Measurements from ENCODE around the gene ACBD6.
"Not testable (repeated sequence)": the region's sequence is repeated elsewhere in the genome, so short reads cannot be mapped to it uniquely, and the experiment has no call there.

ACBD6 gene

GRCh38 chr1:180488661-180489060, 13.7 kb downstream of the ACBD6 start:
- DNase-seq, result no peak

DNA sequence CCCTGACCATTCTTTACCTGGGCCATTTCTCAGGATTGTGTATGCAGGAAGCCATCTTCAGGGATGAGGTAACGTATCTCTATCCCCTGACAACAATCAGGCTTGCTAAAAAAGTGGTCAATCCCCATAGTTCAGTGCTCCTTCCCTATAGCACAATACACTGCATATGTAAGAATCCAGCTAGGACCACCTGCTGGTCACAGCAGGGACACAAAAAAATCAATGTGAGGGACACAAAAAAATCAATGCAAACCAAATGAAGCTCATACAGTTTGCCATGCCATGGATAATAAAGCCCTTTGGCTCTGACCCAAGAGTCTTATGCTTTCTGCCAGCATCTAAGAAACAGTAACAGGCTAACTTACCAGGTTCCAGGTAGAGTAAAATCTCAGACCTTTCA, 16.3 kb downstream of the ACBD6 start:
- no peak for DNase-seq

- no peak for DNase-seq
These were observed 17.9 kb downstream of the ACBD6 start for GRCh38 chr1:180484490-180484889.

DNA sequence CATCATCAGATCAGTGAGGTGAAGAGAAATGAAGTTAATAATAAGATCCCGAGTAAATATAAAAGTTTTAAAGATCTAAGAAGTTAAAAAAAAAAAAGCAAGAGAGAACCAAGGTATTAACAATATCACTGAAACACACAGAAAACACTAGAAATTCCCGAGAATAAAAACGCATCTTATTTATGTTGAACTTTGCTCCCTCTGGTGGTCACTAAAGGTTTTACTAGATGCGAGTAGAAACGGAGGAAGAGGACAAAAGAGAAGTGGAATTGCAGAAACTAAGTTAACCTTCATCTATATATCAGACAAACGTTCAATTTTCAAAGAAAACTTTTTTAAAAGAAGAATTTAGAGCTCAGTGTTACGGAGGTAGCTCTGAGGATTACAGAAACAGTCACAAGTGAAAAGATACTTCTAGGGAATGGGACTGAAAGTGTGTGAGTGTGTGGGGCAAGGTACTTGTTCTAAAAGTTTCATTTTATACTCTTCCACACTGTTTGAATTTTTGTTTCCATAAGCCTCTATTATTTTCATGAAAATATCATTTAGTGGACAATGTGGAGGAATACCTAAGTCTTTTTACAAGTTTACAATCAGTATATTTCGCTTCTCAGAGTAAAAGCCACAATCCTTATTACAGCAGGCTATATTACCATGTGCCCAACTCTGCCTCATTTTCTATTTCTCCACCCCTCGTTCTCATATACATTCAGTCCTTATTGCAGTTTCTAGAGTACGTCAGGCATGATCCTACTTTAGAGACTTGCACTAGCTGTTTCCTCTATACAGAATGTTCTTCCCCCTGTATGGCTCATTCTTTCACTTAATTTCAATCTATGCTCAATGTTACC, 19.7 kb downstream of the ACBD6 start:
- DNase-seq, result no peak

GRCh38 chr1:180470031-180470430, 32.3 kb downstream of the ACBD6 start:
- no peak for DNase-seq

GRCh38 chr1:180468311-180468710, 34.1 kb downstream of the ACBD6 start:
- no peak for DNase-seq

- no peak for DNase-seq
These were observed 40.3 kb downstream of the ACBD6 start for GRCh38 chr1:180462102-180462501.

DNA sequence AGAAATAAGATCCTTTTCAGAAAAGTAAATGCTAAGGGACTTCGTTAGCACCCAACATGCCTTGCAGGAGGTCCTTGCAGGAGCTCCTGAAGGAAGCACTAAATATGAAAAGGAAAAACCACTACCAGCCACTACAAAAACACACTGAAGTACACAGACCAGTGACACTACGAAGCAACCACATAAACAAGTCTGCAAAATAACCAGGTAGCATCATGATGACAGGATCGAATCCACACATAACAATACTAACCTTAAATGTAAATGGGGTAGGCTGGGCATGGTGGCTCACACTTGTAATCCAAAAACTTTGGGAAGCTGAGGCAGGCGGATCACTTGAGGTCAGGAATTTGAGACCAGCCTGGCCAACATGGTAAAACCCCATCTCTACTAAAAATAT, 40.7 kb downstream of the ACBD6 start:
- DNase-seq, result not testable (repeated sequence)

- DNase-seq, result no peak
These were observed 43.6 kb downstream of the ACBD6 start for GRCh38 chr1:180458807-180459206.

DNA sequence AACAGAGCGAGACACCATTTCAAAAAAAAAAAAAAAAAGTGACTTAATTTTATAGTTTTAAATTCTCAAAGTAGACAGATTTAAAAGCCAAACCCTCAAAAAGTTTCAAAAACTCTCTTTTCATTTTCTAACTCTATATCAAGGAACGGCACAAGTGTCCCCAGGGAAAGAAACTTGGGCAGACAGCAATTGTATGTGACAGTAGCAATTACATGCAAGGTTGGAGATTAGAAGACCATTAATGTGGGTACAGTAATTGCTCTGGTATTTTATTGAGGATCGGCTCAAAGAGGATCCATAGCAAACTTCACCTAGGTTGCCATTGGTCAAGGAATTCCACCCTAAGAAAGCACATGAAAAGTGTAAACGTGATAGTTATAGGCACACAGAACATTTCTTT, 46.2 kb downstream of the ACBD6 start:
- DNase-seq, result no peak

DNA sequence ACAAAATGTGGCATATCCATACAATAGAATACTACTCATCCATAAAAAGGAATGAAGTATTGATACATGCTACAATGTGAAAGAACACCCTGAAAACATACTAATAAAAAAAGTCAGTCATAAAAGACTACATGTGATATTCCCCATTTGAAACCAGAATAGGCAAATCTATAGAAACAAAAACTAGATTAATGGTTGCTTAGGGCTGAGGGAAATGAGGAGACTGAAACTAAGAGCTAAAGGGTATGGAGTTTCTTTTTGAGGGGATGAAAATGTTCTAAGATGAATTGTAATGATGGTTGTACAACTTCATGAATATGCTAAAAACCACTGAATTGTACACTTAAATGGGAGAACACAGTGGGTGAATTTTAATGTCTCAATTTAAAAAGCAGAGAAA, 50.9 kb downstream of the ACBD6 start:
- no peak for DNase-seq

GRCh38 chr1:180444522-180444921, 57.9 kb downstream of the ACBD6 start:
- no peak for DNase-seq

GRCh38 chr1:180440335-180440734, 62.0 kb downstream of the ACBD6 start:
- DNase-seq, result no peak

- DNase-seq, result no peak
These were observed 66.8 kb downstream of the ACBD6 start for GRCh38 chr1:180435566-180435965.

GRCh38 chr1:180433873-180434272, 68.5 kb downstream of the ACBD6 start:
- no peak for DNase-seq

DNA sequence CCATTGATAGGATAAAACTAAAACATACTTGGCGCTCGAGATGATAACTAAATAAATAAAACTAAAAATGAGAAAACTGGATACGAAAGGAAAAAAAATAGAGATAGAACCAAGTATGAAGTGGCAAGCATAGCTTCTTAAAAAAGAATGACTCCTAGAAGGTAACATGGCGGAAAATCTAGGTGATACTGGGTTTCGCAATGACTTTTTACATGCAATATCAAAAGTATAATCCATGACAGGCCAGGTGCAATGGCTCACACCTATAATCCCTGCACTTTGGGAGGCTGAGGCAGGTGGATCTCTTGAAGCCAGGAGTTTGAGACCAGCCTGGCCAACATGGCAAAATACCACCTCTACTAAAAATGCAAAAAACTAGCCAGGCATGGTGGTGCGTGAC, 70.7 kb downstream of the ACBD6 start:
- no peak for DNase-seq

GRCh38 chr1:180428782-180429695, 73.3 kb downstream of the ACBD6 start:
- no peak for DNase-seq

DNA sequence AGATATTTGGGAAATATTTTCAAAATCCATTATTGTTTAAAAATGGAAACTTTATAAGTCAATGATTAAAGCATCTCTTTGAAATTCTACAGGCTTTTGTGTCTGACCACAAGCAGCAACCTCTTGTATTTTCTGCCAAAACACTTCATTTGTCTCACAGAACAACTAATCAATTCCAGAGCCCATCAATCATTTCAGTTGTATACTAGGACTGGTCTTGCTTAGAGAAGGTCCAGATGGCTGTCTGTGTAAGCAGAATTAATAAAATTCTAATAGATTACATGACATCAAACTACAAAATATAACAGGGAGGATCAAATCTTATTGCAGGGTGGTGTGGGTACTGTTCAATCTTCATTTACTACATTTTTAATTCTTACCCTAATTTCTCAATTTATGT, 76.4 kb downstream of the ACBD6 start:
- no peak for DNase-seq

DNA sequence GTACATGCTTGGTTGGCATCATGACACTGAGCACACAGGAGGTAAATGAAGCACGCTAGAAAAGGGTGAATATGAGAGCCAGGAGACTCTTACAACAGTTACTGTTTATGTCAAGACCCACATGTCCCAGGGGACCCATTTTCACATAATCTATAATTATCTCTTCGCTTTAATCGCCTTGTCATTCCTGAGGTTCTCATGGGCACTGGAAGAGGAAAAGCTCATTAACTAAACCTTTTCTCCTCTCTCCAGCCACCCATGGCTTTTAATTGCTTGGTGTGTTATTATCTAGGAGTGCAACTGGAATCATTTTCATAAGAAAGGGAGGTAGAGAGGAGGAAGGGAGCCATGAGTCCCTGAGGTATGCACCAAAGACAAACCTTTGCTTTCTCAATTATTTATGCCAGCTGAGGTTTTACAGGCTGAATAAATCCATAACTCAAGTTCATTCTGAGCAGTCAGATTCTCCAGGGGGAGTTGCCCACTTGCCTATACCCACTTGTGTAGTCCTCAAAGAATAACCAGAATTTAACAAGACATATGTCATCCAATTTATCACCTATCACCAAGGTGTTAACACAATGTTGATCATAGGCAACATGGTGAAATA, 77.4 kb downstream of the ACBD6 start:
- DNase-seq, result no peak

DNA sequence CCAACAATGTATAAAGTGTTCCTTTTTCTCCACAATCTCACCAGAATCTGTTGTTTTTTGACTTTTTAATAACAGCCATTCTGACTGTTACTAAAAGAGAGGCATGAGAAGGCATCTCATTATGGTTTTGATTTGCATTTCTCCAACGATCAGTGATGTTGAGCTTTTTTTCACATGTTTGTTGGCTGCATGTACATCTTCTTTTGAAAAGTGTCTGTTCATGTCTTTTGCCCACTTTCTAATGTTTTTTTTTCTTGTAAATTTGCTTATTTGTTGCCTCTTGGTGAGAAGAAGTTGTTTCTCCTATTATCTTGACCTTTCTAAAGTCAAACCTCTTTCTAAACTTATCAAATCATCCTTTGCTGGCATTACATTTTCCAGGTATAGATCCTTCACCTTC, 80.8 kb downstream of the ACBD6 start:
- DNase-seq, result no peak

DNA sequence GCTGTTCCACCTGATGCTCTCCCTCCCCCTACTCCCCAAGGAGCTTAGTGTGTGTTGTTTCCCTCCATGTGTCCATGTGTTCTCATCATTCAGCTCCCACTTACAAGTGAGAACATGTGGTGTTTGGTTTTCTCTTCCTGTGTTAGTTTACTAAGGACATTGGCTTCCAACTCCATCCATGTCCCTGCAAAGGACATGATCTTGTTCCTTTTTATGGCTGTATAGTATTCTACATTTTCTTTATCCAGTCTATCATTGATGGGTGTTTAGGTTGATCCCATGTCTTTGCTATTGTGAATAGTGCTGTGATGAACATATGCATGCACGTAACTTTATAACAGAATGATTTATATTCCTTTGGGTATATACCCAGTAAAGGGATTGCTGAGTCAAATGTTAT, 81.2 kb downstream of the ACBD6 start:
- not testable (repeated sequence) for DNase-seq

- DNase-seq, result no peak
These were observed 86.3 kb downstream of the ACBD6 start for GRCh38 chr1:180415985-180416633.

Measured in T-helper 9 cell (primary cell).